Suprapubic skin (tissue), 4 donors: Measurements from ENCODE around the gene CFAP45. TPM values are rescaled to one million over a fixed set of nuclear protein-coding genes. Genes with fewer than 3 reads are reported as not detected.

Source experiments
- DNase-seq, 2 donors: peaks; one replicate each; pipeline ENCODE4 v3.0.0-alpha.2; 2019; ENCODE audit warnings: low spot score in 2 of 2
- H3K27ac ChIP-seq: fragments of 200-600 bp; sonication (generic); one replicate; pipeline ENCODE4 v1.5.1; 2019
- H3K27me3 ChIP-seq: fragments of 200-600 bp; sonication (generic); one replicate; pipeline ENCODE4 v1.5.1; 2019
- H3K36me3 ChIP-seq: fragments of 200-600 bp; sonication (generic); one replicate; pipeline ENCODE4 v1.5.1; 2019
- H3K4me1 ChIP-seq: fragments of 200-600 bp; sonication (generic); one replicate; pipeline ENCODE4 v1.5.1; 2019
- H3K4me3 ChIP-seq: fragments of 200-600 bp; sonication (generic); one replicate; pipeline ENCODE4 v1.5.1; 2019; ENCODE audit warnings: mild to moderate bottlenecking
- H3K9me3 ChIP-seq: fragments of 200-600 bp; sonication (generic); one replicate; pipeline ENCODE4 v1.5.1; 2019
- EP300 ChIP-seq: sonication (generic); formaldehyde crosslinking; IDR thresholded peaks from one replicate; pipeline ENCODE4 v1.6.1; 2017; ENCODE audit warnings: antibody characterized with exemption
- POLR2A ChIP-seq, 2 donors: fragments of 450-650 bp; IDR thresholded peaks; one replicate each; pipeline ENCODE4 v1.6.1; 2017; ENCODE audit warnings: antibody characterized with exemption in 2 of 2, mild to moderate bottlenecking in 2 of 2, moderate library complexity in 2 of 2
- POLR2AphosphoS5 ChIP-seq, 3 donors: sonication (generic); formaldehyde crosslinking; IDR thresholded peaks; one replicate each; pipeline ENCODE4 v1.6.1; 2017; ENCODE audit warnings: antibody characterized with exemption in 3 of 3
- WGBS: methylation state at CpG from one replicate; pipeline ENCODE4 v1.1.5; 2018; 5-methylcytosine and 5-hydroxymethylcytosine counted together
- total RNA-seq, 4 donors: library from RNA; depleted of rRNA; stranded (reverse); fragments of >200 nt; gene quantifications; one replicate each; pipeline ENCODE4 v1.1.0, GENCODE V29; 2016
- TF ChIP-seq, protein P1 (sequence below), 2 donors: fragments of 200-600 bp in 1 of 2; fragments of 450-650 bp in 1 of 2; sonication (generic) in 1 of 2; IDR thresholded peaks; one replicate each; pipeline ENCODE4 v1.5.1; 2016 to 2019; ENCODE audit warnings: antibody characterized with exemption in 2 of 2, mild to moderate bottlenecking in 1 of 2, moderate library complexity in 1 of 2

Gene CFAP45
- total RNA-seq, 4 donors from 2014 or later, result 0.78 to 2.1 (median 1.6) TPM

DNA sequence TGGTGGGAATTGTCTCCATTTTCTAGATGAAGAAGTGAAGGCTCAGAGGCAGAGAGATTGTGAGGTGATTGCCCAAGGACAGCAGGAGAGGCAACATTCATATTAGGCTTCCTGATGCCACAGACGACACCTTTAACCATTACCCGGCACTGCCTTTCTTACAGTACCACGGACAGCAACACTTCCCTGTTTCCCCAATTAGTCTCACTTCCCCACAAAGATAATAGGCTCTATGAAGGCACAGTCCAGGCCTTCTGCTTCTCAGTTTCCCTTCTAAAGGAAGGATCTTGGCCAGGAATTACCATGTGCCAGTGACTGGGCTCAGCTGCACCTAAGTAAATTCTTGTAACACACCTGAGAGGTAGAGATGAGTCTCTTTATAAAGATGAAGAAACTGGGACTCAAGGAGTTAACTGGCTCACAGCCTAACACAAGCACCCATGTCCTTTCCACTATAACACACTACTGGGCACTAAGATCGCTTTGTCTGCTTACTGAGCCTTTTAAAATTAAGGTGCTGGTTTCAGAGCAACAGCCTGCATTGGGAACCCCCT is 35.8 kb upstream of the CFAP45 start:
- H3K9me3 ChIP-seq, result no peaks in the 10 kb centered on the region
- TF ChIP-seq POLR2AphosphoS5 (IDR thresholded peaks at IDR 0.05), result no peak
- TF ChIP-seq EP300, result no peak
- no peak for TF ChIP-seq POLR2A (IDR thresholded peaks at IDR 0.05)
- TF ChIP-seq, protein P1, sequence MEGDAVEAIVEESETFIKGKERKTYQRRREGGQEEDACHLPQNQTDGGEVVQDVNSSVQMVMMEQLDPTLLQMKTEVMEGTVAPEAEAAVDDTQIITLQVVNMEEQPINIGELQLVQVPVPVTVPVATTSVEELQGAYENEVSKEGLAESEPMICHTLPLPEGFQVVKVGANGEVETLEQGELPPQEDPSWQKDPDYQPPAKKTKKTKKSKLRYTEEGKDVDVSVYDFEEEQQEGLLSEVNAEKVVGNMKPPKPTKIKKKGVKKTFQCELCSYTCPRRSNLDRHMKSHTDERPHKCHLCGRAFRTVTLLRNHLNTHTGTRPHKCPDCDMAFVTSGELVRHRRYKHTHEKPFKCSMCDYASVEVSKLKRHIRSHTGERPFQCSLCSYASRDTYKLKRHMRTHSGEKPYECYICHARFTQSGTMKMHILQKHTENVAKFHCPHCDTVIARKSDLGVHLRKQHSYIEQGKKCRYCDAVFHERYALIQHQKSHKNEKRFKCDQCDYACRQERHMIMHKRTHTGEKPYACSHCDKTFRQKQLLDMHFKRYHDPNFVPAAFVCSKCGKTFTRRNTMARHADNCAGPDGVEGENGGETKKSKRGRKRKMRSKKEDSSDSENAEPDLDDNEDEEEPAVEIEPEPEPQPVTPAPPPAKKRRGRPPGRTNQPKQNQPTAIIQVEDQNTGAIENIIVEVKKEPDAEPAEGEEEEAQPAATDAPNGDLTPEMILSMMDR (IDR thresholded peaks at IDR 0.05), result no peak
- no peak overlapping the region for H3K4me3 ChIP-seq
- peaks cover 3% of the 10 kb centered on the region for H3K36me3 ChIP-seq
- DNase-seq, result no peak
- 53% methylated on average over 4 of the region's 4 CpGs for WGBS
- H3K27ac ChIP-seq, result no peak overlapping the region
- peaks cover 77% of the 10 kb centered on the region for H3K4me1 ChIP-seq
- no peaks in the 10 kb centered on the region for H3K27me3 ChIP-seq

DNA sequence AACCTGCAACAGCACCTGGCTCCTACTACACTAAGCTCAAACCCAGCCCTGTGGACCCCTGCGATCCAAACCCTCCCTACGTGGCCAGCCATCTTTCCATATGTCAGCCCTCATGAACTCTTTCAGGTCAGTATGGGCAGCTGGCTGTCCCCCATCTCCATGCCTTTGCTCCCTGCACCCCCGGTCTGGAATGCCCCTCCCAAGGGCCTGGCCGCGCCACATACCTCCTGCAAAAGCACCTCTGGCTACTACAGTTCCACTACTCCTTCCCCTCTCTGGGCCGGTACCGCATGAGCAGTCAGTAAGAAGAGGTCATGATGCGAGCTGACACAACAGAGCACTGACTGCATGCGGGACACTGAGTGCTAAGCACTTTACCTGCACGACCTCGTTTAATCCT is 35.3 kb upstream of the CFAP45 start:
- H3K4me1 ChIP-seq, result peaks cover 75% of the 10 kb centered on the region

DNA sequence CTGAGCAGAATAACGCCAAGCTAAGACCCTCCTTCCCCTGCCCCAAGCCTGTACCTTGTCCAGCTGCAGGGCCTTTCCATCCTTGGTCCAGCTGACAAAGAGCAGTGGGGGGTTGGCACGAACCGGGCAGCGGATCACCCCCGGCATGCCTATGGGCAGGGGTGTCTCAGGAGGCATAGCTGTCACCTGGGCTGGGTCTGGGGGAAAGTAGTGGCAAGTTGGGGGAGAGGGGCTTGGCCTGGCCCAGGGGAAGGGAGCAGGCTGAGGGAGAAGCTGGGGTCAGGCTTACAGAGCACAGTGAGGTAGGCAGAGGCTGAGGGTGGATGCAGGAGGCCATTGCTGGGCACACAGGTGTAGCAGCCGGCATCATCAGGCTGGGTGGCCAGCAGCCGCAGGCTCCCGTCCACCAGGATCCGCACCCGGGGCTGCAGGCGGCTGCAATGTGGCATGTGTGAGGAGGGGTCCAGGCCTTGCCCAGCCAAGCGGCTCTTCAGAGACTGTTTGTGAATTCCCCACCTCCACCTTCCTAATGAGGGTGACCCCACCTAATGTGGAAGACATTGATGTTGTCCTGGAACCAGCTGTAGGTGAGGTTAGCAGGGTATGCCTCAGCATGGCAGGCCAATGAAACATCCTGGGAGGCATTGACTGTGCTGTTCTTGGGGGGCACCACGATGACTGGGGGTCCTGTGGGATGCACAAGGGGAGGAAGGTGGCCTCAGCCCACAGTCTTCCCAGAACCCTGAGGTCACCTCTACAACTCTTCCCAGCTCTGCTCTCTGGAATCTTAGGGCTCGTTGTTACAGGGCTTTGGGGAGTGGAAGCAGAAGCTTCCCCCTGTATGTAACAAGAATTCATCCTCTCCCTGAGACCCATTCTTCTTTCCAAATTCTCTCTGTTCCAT is 34.4 kb upstream of the CFAP45 start:
- Histone ChIP-seq H3K27ac (no peak overlapping the region), H3K27me3 (no peaks in the 10 kb centered on the region), H3K36me3 (peaks cover 3% of the 10 kb centered on the region), H3K4me1 (peaks cover 73% of the 10 kb centered on the region), H3K9me3 (no peaks in the 10 kb centered on the region), H3K4me3 (no peak overlapping the region)
- WGBS, result 76% methylated on average over 12 of the region's 14 CpGs
- no peak for TF ChIP-seq POLR2A (IDR thresholded peaks at IDR 0.05)
- TF ChIP-seq EP300, result no peak
- TF ChIP-seq, protein P1 (IDR thresholded peaks at IDR 0.05), result no peak
- no peak for TF ChIP-seq POLR2AphosphoS5 (IDR thresholded peaks at IDR 0.05)
- DNase-seq, result peak in 1 of 2 donors; percentile 53

More for the DNA sequence above, 35.3 kb upstream of the CFAP45 start:
- no peaks in the 10 kb centered on the region for H3K27me3 ChIP-seq
- H3K27ac ChIP-seq, result no peak overlapping the region
- H3K36me3 ChIP-seq, result peaks cover 3% of the 10 kb centered on the region
- WGBS, result 87% methylated on average over 11 of the region's 11 CpGs
- no peak overlapping the region for H3K4me3 ChIP-seq
- TF ChIP-seq, protein P1 (IDR thresholded peaks at IDR 0.05), result no peak
- no peak for TF ChIP-seq POLR2A (IDR thresholded peaks at IDR 0.05)
- no peak for TF ChIP-seq POLR2AphosphoS5 (IDR thresholded peaks at IDR 0.05)
- TF ChIP-seq EP300, result no peak
- H3K9me3 ChIP-seq, result no peaks in the 10 kb centered on the region
- DNase-seq, result no peak

DNA sequence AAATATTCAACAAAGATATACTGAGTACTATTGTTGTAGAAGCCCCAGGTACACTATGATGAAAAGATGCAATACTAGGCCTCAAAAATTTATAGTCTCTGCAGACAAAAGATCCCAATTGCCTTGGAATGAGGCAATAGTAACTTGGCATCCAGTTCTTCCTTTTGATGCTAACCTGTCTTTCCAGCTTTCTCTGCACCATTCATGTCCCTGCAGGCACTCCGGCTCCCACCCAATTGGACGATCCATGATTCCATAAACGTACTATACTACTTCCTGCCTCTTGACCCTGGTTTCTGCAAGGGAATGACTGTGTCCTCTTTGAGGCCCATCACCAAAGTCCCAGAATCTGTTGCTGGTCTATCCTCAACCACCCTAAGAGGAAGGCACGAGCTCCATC is 33.4 kb upstream of the CFAP45 start:
- Histone ChIP-seq H3K36me3 (peaks cover 3% of the 10 kb centered on the region), H3K27ac (peak overlapping the region; percentile 49), H3K4me1 (peaks cover 66% of the 10 kb centered on the region), H3K4me3 (no peak overlapping the region), H3K27me3 (no peaks in the 10 kb centered on the region), H3K9me3 (no peaks in the 10 kb centered on the region)
- TF ChIP-seq EP300 (no peak), POLR2AphosphoS5 (IDR thresholded peaks at IDR 0.05) (peak in 1 of 3 donors; percentile 67)
- 58% methylated on average over 4 of the region's 4 CpGs for WGBS
- DNase-seq, result no peak

DNA sequence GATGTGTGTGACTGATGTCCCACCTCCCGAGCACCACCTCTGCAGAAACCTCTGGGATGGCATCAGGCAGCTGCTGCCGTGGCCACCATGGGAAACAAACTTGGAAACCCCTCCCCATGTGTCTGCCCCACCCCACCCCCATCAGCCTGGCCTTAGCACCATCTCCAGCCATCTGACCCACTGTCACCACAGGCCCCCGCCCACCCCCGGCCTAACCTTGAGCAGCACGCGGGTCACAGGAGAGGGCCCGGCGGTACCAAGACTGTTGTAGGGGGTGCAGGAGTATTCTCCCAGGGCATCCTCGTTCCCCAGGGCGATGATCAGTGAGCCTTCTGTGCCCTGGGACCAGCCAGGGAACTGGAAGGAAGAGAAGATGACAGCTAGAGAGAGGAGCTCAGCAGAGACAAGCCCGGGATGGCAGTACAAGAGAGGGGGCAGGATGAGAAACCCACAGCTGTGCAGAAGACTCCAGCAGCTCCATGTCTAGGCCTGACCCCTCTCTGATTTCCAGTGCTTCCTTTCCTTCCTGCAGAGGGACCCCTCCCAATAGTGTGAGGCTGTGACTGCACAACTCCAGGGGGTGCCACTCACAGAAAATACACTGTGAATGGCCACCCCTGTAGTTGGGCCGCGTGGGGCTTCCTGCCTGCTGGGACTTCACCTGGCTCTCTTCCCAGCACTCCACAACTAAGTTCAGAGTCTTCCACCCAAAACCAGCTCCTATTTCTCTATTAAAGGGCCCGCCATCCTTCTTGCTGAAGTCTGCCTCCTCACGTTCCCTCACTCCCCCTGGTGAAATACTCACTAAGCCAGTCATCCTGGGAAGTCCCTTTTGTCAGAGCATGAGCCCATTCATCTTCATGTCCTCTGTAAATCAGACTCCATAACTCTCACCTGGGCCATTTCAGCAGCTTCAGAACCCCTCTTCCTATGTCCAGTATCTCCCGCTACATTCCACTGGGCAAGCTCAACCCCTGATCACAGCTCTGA is 32.6 kb upstream of the CFAP45 start:
- Histone ChIP-seq H3K4me1 (peaks cover 63% of the 10 kb centered on the region), H3K27me3 (no peaks in the 10 kb centered on the region), H3K36me3 (peaks cover 3% of the 10 kb centered on the region), H3K4me3 (no peak overlapping the region), H3K27ac (peak overlapping the region; percentile 49), H3K9me3 (no peaks in the 10 kb centered on the region)
- DNase-seq, result no peak
- 71% methylated on average over 14 of the region's 16 CpGs for WGBS
- TF ChIP-seq POLR2A (IDR thresholded peaks at IDR 0.05), result no peak
- no peak for TF ChIP-seq POLR2AphosphoS5 (IDR thresholded peaks at IDR 0.05)
- TF ChIP-seq EP300, result no peak
- TF ChIP-seq, protein P1 (IDR thresholded peaks at IDR 0.05), result no peak
